Omental fat pad (tissue), 4 donors: ENCODE measurements around the gene CIAPIN1. TPM values are rescaled to one million over a fixed set of nuclear protein-coding genes. Genes with fewer than 3 reads are reported as not detected.

ENCODE experiments used
- ATAC-seq: fragments of 150-250 bp; one replicate; pipeline ENCODE4 v1.9.1; 2016; ENCODE audit warnings: mild to moderate bottlenecking, moderate library complexity; ENCODE audit not compliant: low FRiP score
- DNase-seq: peaks from one replicate; pipeline ENCODE4 v3.0.0-alpha.2; 2019; ENCODE audit warnings: low spot score
- CTCF ChIP-seq, 3 donors: fragments of 450-650 bp; IDR thresholded peaks; one replicate each; pipeline ENCODE4 v1.5.1; 2016 to 2017; ENCODE audit warnings: antibody characterized with exemption in 3 of 3, mild to moderate bottlenecking in 3 of 3, moderate library complexity in 2 of 3
- total RNA-seq, 4 donors: library from RNA; depleted of rRNA; stranded (reverse); fragments of >200 nt; gene quantifications; one replicate each; pipeline ENCODE4 v1.1.0, GENCODE V29; 2016

Gene CIAPIN1
- total RNA-seq, 4 donors from 2014 or later, result 26.4 to 37.2 (median 32.4) TPM

- TF ChIP-seq CTCF (IDR thresholded peaks at IDR 0.05), result no peak
- ATAC-seq (no peak), DNase-seq (no peak)
Measured at GRCh38 chr16:57434003-57434402, 13.2 kb downstream of the CIAPIN1 start.

- TF ChIP-seq CTCF (IDR thresholded peaks at IDR 0.05), result no peak
- DNase-seq (no peak), ATAC-seq (no peak)
Measured at GRCh38 chr16:57432989-57433388, 14.2 kb downstream of the CIAPIN1 start.

- TF ChIP-seq CTCF (IDR thresholded peaks at IDR 0.05), result no peak
- no peak for ATAC-seq
- DNase-seq, result no peak
Measured at GRCh38 chr16:57432505-57432904, 14.7 kb downstream of the CIAPIN1 start.

GRCh38 chr16:57430955-57431354 lies 16.2 kb downstream of the CIAPIN1 start:
- ATAC-seq (no peak), DNase-seq (no peak)
- no peak for TF ChIP-seq CTCF (IDR thresholded peaks at IDR 0.05)

- ATAC-seq (no peak), DNase-seq (no peak)
- no peak for TF ChIP-seq CTCF (IDR thresholded peaks at IDR 0.05)
Measured at GRCh38 chr16:57427824-57428223, 19.4 kb downstream of the CIAPIN1 start.

- no peak for TF ChIP-seq CTCF (IDR thresholded peaks at IDR 0.05)
- DNase-seq (no peak), ATAC-seq (no peak)
Measured at GRCh38 chr16:57427307-57427706, 19.9 kb downstream of the CIAPIN1 start.

GRCh38 chr16:57426356-57426755 lies 20.8 kb downstream of the CIAPIN1 start:
- no peak for TF ChIP-seq CTCF (IDR thresholded peaks at IDR 0.05)
- DNase-seq (no peak), ATAC-seq (no peak)
